ENCODE measurements around the gene BRD3OS. TPM values are rescaled to one million over a fixed set of nuclear protein-coding genes. Genes with fewer than 3 reads are reported as not detected.

BRD3OS gene
- total and polyA plus RNA-seq, 2 of the 13 experiments (the other 11 are each of a cell fraction or from before 2014, with no cell fraction given): 4.9 to 5.7 TPM

DNA sequence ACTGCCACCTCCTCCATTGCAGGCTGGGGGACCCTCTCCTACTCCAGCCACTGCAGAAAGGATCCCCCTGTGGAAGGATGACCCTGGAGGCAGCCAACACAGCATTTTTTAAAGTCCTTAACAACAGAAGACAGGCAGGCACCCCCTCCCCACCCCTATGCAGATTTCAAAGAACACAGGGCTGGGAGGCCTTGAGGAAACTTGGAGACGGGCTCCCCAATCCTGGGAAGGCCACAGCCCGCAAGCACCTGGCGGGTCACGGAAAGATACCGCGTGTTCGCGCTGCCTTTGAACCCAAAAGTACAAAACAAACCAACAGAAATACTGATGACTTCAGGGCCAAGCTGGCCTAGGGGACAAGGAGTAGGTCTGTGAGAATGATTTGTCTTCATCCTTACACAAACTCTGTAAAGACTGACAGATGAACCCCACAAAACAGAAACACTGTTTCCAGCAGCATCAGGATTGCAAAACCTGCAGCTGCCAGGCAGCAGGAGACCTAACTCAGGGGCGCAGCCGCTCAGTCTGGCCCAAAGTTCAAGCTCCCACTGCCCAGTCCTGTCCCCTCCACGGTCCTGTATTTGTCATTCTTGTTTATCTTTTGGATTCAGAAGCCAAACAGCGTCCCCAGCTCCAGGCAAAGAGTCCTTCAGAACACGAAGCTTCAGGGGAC, 46.9 kb upstream of the BRD3OS start (continued):
- TF ChIP-seq NCOR1 (IDR thresholded peaks at IDR 0.05; ENCODE audit: borderline replicate concordance, low read length) (peak; percentile 88), ZNF619 (CRISPR knock-in tag; IDR thresholded peaks at IDR 0.05) (no peak), TOPORS (CRISPR knock-in tag; IDR thresholded peaks at IDR 0.05) (no peak), EEA1 (CRISPR knock-in tag; IDR thresholded peaks at IDR 0.05; ENCODE audit: borderline replicate concordance) (no peak), SIN3B (IDR thresholded peaks at IDR 0.05; ENCODE audit: low read length) (no peak), NCOA5 (CRISPR knock-in tag; IDR thresholded peaks at IDR 0.05) (no peak), ARNT2 (CRISPR knock-in tag; IDR thresholded peaks at IDR 0.05; ENCODE audit: low read depth) (no peak), NFIB (CRISPR knock-in tag; IDR thresholded peaks at IDR 0.05; ENCODE audit: borderline replicate concordance) (no peak), MEIS2 (CRISPR knock-in tag; IDR thresholded peaks at IDR 0.05) (no peak), ZNF737 (CRISPR knock-in tag; IDR thresholded peaks at IDR 0.05; ENCODE audit: borderline replicate concordance) (no peak), REXO4 (CRISPR knock-in tag; IDR thresholded peaks at IDR 0.05; ENCODE audit: borderline replicate concordance) (no peak), KLF15 (CRISPR knock-in tag; IDR thresholded peaks at IDR 0.05; ENCODE audit: borderline replicate concordance) (no peak), NAIF1 (CRISPR knock-in tag; IDR thresholded peaks at IDR 0.05; ENCODE audit: borderline replicate concordance) (no peak), HMG20B (CRISPR knock-in tag; conservative IDR thresholded peaks at IDR 0.05) (no peak; the same call in 1 of the 2 replicates), ZNF660 (CRISPR knock-in tag; IDR thresholded peaks at IDR 0.05; ENCODE audit: borderline replicate concordance, low read depth) (no peak), GTF2F1 (IDR thresholded peaks at IDR 0.05; ENCODE audit: low read length) (no peak)
- TF ChIP-seq, protein P1, sequence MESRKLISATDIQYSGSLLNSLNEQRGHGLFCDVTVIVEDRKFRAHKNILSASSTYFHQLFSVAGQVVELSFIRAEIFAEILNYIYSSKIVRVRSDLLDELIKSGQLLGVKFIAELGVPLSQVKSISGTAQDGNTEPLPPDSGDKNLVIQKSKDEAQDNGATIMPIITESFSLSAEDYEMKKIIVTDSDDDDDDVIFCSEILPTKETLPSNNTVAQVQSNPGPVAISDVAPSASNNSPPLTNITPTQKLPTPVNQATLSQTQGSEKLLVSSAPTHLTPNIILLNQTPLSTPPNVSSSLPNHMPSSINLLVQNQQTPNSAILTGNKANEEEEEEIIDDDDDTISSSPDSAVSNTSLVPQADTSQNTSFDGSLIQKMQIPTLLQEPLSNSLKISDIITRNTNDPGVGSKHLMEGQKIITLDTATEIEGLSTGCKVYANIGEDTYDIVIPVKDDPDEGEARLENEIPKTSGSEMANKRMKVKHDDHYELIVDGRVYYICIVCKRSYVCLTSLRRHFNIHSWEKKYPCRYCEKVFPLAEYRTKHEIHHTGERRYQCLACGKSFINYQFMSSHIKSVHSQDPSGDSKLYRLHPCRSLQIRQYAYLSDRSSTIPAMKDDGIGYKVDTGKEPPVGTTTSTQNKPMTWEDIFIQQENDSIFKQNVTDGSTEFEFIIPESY (CRISPR knock-in tag; IDR thresholded peaks at IDR 0.05): peak; percentile 76
- TF ChIP-seq, protein P2, sequence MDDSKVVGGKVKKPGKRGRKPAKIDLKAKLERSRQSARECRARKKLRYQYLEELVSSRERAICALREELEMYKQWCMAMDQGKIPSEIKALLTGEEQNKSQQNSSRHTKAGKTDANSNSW (CRISPR knock-in tag; IDR thresholded peaks at IDR 0.05; ENCODE audit: borderline replicate concordance): no peak
- TF ChIP-seq, protein P3, sequence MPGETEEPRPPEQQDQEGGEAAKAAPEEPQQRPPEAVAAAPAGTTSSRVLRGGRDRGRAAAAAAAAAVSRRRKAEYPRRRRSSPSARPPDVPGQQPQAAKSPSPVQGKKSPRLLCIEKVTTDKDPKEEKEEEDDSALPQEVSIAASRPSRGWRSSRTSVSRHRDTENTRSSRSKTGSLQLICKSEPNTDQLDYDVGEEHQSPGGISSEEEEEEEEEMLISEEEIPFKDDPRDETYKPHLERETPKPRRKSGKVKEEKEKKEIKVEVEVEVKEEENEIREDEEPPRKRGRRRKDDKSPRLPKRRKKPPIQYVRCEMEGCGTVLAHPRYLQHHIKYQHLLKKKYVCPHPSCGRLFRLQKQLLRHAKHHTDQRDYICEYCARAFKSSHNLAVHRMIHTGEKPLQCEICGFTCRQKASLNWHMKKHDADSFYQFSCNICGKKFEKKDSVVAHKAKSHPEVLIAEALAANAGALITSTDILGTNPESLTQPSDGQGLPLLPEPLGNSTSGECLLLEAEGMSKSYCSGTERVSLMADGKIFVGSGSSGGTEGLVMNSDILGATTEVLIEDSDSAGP (CRISPR knock-in tag; IDR thresholded peaks at IDR 0.05; ENCODE audit: borderline replicate concordance): no peak
- TF ChIP-seq, protein P4, sequence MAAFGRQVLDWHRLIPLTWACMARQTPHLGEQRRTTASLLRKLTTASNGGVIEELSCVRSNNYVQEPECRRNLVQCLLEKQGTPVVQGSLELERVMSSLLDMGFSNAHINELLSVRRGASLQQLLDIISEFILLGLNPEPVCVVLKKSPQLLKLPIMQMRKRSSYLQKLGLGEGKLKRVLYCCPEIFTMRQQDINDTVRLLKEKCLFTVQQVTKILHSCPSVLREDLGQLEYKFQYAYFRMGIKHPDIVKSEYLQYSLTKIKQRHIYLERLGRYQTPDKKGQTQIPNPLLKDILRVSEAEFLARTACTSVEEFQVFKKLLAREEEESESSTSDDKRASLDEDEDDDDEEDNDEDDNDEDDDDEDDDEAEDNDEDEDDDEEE (CRISPR knock-in tag; IDR thresholded peaks at IDR 0.05): no peak
- TF ChIP-seq, protein P5, sequence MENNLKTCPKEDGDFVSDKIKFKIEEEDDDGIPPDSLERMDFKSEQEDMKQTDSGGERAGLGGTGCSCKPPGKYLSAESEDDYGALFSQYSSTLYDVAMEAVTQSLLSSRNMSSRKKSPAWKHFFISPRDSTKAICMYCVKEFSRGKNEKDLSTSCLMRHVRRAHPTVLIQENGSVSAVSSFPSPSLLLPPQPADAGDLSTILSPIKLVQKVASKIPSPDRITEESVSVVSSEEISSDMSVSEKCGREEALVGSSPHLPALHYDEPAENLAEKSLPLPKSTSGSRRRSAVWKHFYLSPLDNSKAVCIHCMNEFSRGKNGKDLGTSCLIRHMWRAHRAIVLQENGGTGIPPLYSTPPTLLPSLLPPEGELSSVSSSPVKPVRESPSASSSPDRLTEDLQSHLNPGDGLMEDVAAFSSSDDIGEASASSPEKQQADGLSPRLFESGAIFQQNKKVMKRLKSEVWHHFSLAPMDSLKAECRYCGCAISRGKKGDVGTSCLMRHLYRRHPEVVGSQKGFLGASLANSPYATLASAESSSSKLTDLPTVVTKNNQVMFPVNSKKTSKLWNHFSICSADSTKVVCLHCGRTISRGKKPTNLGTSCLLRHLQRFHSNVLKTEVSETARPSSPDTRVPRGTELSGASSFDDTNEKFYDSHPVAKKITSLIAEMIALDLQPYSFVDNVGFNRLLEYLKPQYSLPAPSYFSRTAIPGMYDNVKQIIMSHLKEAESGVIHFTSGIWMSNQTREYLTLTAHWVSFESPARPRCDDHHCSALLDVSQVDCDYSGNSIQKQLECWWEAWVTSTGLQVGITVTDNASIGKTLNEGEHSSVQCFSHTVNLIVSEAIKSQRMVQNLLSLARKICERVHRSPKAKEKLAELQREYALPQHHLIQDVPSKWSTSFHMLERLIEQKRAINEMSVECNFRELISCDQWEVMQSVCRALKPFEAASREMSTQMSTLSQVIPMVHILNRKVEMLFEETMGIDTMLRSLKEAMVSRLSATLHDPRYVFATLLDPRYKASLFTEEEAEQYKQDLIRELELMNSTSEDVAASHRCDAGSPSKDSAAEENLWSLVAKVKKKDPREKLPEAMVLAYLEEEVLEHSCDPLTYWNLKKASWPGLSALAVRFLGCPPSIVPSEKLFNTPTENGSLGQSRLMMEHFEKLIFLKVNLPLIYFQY (CRISPR knock-in tag; IDR thresholded peaks at IDR 0.05; ENCODE audit: borderline replicate concordance): peak; percentile 57; the same call in 1 of the 2 replicates
